Neural crest cell (in vitro differentiated cells): ENCODE data around the gene E2F8. TPM values are rescaled to one million over a fixed set of nuclear protein-coding genes. Genes with fewer than 3 reads are reported as not detected.

Experiments
- DNase-seq: peaks from one replicate; pipeline ENCODE4 v3.0.0; 2021; ENCODE audit warnings: low read depth, mixed read lengths, low spot score
- H3K27ac Mint-ChIP-seq: one replicate; pipeline ENCODE4 v1.8.0; 2021; ENCODE audit warnings: mild to moderate bottlenecking, mixed read lengths; ENCODE audit not compliant: unreplicated experiment
- H3K27me3 Mint-ChIP-seq: 2 replicates; pipeline ENCODE4 v1.8.0; 2021; ENCODE audit warnings: low read depth, mild to moderate bottlenecking, mixed read lengths
- H3K36me3 Mint-ChIP-seq: 2 replicates; pipeline ENCODE4 v1.8.0; 2021; ENCODE audit warnings: low read depth, mild to moderate bottlenecking, mixed read lengths
- H3K4me1 Mint-ChIP-seq: 2 replicates; pipeline ENCODE4 v1.8.0; 2021; ENCODE audit warnings: mixed read lengths
- H3K4me3 Mint-ChIP-seq: one replicate; pipeline ENCODE4 v1.8.0; 2021; ENCODE audit warnings: mild to moderate bottlenecking, mixed read lengths
- H3K9me3 Mint-ChIP-seq: 2 replicates; pipeline ENCODE4 v1.8.0; 2021; ENCODE audit warnings: mixed read lengths
- CTCF ChIP-seq: fragments of 200-600 bp; sonication (generic); conservative IDR thresholded peaks from 2 replicates; pipeline ENCODE4 v1.5.0; 2021; ENCODE audit warnings: antibody characterized with exemption, mild to moderate bottlenecking
- total RNA-seq: library from RNA; stranded (reverse); gene quantifications from 2 replicates; pipeline ENCODE4 v1.2.1, GENCODE V29; 2021

The E2F8 gene
- total RNA-seq, 1 donor from 2014 or later: 11.5 TPM

GRCh38 chr11:19242179-19242932 lies 1.6 kb upstream of the E2F8 start:
- H3K9me3 Mint-ChIP-seq: no peaks in the 10 kb centered on the region
- TF ChIP-seq CTCF: no peak
- no peak for DNase-seq
- peaks cover 2% of the 10 kb centered on the region for H3K36me3 Mint-ChIP-seq
- H3K4me3 Mint-ChIP-seq: peak overlapping the region; percentile 92
- peaks cover 25% of the 10 kb centered on the region for H3K4me1 Mint-ChIP-seq
- peaks cover 63% of the 10 kb centered on the region for H3K27me3 Mint-ChIP-seq
- H3K27ac Mint-ChIP-seq: peak overlapping the region; percentile 82

- peak overlapping the region; percentile 92 for H3K4me3 Mint-ChIP-seq
- H3K9me3 Mint-ChIP-seq: no peaks in the 10 kb centered on the region
- TF ChIP-seq CTCF: no peak
- peak; percentile 44 for DNase-seq
- H3K27me3 Mint-ChIP-seq: peaks cover 57% of the 10 kb centered on the region
- H3K27ac Mint-ChIP-seq: peak overlapping the region; percentile 82
- H3K36me3 Mint-ChIP-seq: peaks cover 2% of the 10 kb centered on the region
- H3K4me1 Mint-ChIP-seq: peaks cover 25% of the 10 kb centered on the region
Observed at GRCh38 chr11:19241260-19242178, 774 bp upstream of the E2F8 start.

- peaks cover 25% of the 10 kb centered on the region for H3K4me1 Mint-ChIP-seq
- H3K9me3 Mint-ChIP-seq: no peaks in the 10 kb centered on the region
- DNase-seq: no peak
- peaks cover 10% of the 10 kb centered on the region for H3K36me3 Mint-ChIP-seq
- H3K27me3 Mint-ChIP-seq: peaks cover 40% of the 10 kb centered on the region
- TF ChIP-seq CTCF: no peak
- H3K27ac Mint-ChIP-seq: no peak overlapping the region
- peak overlapping the region; percentile 90 for H3K4me3 Mint-ChIP-seq
Observed at GRCh38 chr11:19239039-19239438, 1.7 kb downstream of the E2F8 start.

GRCh38 chr11:19237813-19238212 lies 2.9 kb downstream of the E2F8 start:
- no peaks in the 10 kb centered on the region for H3K9me3 Mint-ChIP-seq
- H3K27ac Mint-ChIP-seq: no peak overlapping the region
- peaks cover 10% of the 10 kb centered on the region for H3K36me3 Mint-ChIP-seq
- TF ChIP-seq CTCF: no peak
- DNase-seq: no peak
- H3K27me3 Mint-ChIP-seq: peaks cover 28% of the 10 kb centered on the region
- H3K4me3 Mint-ChIP-seq: no peak overlapping the region
- H3K4me1 Mint-ChIP-seq: peaks cover 25% of the 10 kb centered on the region

GRCh38 chr11:19237381-19237780 lies 3.4 kb downstream of the E2F8 start:
- no peak for DNase-seq
- TF ChIP-seq CTCF: no peak
- Mint-ChIP-seq H3K9me3 (no peaks in the 10 kb centered on the region), H3K27ac (no peak overlapping the region), H3K27me3 (peaks cover 23% of the 10 kb centered on the region), H3K4me1 (peaks cover 21% of the 10 kb centered on the region), H3K4me3 (no peak overlapping the region), H3K36me3 (peaks cover 10% of the 10 kb centered on the region)
